ENCODE results near the gene TMEM63C.

TMEM63C gene

DNA sequence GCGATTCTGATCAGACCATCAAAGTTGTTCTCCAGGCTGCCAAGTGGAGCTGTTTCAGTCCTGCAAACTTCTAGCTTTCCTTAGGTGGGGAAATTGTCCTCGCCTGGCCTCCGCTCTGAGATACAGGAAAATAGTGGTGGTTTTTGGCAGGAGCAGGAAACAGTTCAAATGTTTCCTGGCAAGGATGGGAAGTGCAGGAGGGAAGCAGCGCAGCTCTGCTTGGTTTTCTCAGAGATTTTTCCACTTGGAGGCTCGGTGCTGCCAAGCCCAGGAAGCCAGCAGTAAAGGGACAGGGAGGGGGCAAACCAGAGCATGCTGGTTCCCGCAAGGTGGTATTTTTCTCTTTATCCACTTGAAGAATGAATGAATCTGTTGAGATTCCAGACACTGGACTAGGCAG, 17.0 kb downstream of the TMEM63C start:
- DNase-seq: no peak

DNA sequence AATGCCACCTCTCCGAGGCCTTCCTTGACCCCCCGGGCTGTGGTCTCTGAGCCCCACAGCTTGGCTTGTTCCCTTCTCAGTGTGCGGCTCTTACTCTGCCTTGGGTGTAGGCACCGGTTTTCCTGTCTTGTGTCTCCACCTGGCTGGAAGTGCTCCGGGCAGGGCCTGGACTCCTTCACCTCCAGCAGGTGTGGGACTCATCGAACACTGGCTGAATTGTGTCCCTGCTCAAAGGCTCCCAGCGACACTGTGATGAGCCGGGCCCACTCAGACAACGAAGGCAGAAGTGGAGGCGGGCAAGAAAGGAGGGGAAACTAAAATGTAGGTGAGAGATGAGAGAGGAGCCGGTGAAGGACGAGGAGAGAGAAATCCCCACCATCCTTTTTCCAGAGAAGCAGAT, 18.0 kb downstream of the TMEM63C start:
- DNase-seq: no peak

DNA sequence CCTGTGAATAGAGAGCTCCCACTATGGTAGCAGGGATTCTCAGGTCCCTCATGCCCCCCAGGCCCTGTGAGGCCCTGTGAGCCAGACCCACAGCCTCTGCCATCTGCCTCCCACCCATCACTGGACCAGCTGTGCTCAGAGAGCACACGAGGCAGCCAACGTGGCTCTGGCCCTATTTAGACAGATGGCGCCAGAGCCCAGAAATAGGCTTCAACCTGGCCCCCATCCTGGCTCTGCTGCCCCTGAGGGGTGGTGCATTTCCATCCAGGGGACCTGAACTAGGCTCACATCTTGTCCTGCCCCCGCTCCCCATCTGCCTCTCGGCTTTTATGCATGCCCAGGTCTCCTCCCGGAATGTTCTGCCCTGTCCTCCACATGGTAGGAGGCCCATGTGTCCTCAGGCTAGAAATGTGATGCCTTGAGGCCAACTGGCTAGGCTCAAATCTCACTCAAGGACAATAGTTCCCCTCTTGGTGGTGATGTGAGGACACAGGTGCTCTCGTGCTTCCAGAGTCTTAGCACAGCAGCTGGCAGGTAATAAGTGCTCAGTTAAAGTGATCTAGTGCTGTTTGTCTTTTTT, 18.9 kb downstream of the TMEM63C start:
- no peak for DNase-seq

DNA sequence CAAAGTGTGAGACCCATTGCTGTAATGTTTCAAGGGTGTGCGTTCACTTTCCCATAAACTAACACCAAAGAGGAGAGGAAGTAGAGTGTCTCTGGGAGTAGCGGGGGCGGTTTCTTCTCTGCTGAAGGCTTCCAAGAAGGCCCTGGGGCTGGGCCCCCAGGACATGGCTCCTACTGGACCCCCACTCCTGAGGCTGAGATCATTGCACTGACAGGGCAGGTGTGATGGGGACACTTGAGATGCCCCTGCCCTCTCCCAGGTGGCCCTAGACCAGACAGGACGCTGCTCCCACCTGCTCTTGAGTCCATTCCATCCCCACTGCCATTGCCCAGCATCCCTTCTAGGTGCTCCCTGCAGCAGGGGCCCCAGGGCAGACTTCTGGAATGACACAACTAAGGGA, 20.1 kb downstream of the TMEM63C start:
- no peak for DNase-seq

DNA sequence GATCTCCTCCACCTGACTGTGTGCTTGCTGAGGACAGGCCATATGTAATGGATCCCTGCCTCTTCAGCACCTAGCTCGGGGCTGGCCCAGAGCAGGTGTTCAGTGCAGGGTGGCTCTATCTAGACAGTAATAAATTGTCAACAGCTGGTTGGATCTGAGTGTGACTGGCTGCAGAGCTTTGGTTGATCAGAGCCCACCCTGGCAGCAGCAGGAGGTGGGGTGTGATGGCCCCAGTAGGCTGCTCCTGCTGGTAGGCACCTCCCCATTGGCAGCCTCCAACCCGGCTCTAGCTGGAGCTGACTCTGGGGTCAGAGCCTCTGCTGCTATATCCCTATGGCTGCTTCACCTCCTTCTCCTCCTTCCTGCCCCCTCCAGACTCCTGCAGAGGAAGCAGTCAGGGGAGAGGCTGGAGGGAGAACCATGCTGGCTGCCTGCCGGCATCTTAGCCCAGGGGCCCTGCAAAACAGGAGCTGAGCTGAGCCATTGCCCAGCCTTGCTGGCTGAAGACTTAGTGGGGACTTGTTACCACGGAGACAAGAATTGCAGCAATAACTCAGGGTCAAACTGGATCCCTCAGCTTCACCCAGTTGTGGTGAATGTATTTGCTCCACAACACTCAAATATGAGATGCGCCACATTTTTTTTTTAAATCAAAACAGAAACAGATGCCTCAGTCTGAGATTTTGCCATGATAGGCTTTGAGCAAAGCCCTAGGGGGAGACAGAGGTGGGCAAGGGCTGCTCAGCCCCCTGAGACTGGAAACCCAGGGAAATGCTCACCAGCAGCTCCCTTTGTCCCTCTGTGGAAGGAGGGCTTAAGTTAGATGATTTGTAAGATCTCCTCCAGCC, 22.2 kb downstream of the TMEM63C start:
- no peak for DNase-seq

DNA sequence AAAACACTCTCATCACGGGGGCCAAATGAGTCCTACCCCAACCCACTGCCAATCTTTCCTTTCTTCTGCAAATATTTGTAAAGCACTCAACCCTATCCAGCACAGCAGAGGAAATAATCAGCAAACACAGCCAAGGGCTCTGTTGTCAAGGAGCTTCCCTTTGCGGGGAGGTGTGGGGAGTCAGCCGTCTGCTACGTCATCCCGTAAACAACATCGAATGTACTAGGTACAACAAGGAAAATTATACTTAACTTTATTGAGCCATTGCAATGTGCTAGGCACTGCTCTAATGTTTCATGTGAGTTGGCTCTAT, 22.8 kb downstream of the TMEM63C start:
- peak; percentile 96 for DNase-seq

DNA sequence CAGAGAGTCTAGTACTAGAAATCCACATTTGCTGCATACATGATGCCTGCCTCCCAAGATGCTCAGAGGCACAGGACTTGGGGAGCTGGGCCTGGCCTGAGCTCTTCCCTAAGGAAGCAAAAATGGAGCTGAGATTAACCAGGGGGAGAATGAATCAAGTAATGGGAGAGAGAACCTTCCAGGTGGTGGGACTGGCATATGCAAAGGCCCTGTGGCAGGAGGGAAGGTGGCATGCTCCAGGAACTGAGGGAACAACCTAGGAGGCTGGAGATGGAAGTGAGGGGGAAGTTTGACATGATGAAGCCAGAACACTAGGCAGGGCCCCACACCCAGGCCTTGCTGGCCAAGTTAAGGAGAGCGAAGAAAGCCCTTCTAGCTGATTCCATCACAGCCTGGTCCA, 23.3 kb downstream of the TMEM63C start:
- DNase-seq: no peak

DNA sequence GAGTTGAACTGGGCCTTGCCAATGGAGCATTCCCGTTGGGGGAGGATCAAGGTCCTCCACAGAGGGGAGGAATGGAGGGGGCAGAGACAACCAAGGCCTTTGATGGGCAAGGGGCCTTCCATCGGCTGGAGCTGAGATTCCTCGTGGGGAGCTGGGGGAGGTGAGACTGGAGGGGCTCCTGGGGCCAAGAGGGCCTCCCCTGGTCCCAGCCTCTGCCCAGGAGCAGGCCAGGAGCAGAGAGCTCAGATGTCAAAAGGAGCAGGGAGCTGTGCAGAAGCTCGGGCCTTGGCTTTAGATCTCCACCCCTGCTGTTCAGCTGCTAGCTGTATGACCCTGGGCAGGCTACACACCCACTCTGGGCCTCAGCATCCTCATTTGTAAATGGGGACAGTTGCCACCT, 24.0 kb downstream of the TMEM63C start:
- DNase-seq: no peak

DNA sequence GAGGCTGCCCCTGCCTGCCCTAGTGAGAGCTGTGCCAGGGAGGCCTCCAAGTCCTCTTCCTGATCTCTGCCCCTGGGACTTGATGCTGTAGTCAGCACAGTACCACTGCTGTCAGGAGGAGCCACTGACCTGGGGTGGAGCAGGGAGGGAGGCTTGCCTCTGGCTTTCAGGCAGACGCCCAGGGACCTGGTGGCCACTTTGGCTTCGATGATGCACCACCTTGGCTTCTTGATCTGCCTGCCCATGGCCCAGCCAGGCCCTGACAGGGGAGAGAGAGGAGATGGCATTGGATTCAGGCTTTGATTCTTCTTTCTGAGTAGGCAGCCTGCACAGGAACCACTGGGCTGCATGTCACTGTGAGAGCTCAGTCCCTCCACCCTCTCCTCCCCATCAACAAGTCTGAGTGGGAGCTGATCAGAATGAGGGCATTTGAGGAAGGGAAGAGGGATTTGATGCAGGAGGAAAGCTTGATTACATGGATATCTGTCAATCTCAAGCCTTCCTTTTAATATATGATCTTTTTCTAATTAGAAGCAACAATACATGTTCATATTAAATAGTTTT, 24.7 kb downstream of the TMEM63C start:
- DNase-seq: no peak

DNA sequence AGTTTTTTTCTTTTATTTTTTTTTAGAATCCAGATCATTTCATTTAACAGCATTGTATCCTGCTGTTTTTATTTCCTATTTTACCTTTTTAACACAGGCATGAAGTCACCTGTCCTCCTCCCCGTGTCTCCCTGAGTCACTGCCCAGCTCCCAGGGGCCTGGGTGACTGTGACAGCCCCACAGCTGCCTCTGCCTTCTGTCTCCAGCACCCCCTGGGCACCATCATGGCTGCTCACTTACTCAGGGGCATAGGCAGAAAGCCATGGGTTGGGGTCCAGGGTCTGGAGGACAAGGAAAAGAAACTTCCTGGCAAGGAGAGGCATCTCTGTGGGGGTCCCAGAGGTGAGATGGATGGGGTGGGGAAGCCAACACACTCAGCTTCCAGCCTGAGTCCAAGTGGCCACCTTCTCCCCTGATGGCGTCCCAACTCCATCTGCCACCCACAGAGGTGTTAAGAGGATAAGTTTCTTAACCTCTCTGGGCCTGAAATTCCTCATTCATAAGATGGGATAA, 25.3 kb downstream of the TMEM63C start:
- no peak for DNase-seq

DNA sequence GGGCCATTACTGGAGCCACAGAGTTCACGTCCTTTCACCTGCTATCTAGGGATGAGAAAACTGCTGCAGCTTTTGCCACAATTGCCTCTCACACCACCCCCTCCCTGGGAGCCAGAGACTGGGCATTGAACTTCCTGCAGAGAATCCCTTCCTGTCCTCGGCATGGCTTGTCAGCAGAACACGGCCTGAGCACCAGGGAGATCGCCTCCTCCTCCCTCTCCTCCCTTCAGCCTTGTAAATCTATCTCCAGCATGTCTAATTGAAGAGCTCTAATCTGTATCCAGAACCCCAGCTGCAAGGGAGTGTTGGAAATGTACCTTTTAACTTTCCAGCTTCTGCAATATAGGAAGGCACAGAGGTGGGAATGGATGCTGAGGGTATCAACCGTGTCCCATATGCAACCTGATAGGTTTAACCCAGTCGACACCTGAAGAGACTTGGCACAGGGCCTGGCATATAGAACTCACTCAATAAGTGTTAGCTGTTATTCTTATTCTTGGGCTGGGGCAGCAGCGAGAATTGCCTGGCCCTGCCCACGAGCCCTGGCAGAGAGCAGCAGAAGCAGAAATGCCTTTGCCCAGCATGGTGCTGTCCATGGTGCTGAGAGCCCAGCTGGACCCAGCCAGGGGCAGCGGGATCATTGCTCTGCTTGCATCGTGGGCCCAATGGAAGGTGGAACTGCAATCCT, 26.8 kb downstream of the TMEM63C start:
- no peak for DNase-seq

DNA sequence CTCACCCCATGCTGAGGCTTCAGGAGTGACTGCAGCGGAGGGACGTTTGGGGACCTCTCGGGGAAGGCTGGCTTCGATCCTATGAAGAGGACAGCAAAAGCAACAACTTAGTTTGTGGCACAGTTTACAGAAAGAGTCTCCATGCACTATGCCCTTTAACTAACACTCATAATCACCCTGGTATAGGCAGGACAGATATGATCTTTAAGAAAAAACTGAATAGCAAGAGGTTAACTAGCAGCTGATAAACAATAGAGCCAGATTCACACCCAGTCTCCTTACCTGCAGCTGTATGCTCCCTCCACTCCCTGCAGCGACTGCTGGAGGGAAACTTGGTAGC, 27.4 kb downstream of the TMEM63C start:
- DNase-seq: no peak

DNA sequence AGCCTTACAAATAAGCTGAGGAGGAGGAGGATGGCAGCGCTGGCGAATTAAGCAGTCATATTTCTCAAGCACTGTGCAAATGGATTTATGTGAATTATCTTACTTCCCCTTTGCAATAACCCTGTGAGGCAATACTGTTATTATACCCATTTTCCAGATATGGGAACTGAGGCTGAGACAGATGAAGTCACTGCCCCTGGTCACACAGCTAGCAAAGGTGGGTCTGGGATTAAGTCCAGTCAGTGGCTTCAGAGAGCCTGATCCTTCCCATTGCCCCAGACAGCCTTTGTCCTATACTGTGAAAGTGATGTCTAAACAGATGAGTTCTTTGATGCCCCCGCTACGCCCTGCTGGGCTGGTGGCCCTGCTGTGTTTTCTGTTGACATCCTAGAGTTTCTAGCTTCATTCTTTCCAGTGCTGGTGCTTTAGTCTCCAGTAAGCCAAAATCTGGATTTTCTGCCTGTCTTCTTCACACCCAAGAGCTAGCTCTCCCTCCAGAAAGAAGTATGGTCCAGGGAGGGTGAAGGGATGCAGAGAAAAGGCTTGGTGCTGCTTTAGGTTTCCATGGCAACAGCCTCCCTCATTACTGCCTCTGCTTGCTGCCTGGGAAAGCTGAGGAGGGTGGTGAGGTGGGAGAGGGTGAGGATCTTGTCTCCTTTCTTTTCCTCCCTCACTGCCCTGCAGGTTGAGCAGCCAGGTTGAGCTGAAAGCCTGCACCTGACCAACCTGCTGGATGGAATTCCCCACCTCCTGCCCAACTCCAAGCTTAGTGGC, 30.7 kb downstream of the TMEM63C start:
- DNase-seq: no peak

DNA sequence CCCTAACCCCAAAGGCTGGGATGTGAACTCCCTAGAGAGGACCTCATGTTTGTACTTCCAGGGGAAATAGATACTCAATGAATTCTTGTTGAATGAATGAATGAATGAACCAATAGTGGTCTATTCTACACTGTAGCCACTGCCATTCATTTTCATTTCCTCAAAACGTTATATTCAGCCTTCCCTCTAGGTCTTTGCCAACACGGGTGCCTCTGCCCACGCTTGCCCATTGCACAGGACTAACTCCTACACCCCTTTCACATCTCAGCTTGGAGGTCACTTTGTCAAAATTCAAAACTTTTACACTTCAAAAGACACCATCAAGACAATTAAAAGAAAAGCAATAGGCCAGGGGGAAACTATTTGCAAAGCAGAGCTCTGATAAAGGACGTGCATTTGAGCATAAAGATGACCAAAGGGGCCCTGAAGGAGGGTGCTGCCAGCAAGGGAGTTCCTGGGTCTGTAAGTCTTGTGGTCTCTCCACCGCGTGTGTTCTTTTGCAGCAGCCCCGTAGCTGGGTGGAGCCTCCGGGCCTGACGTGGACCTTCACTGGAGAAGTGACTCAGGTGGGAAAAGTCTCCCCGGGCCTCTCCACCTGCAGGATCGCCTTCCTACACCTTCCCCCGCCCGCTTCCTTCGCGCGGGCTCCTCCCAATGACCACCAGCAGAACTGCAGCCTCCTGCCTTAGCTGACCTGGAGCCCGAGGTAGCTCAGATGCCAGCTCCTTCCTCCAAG, 31.5 kb downstream of the TMEM63C start:
- DNase-seq: no peak

DNA sequence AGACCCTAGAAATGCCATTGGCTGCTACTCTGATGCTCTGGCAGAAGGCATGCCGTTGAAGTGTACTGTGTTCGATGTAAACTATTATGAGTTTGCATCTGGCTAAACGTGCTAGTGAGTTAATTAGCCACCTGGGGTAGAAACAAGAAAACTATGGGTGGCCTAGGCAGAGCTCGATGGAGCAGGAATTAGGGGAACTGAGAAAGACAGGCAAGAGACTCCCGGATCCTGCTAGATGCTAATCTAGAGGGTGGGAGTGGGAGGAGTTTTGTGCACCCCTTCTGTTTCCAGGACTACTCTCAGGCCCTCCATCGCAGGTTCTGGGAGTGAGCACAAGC, 32.0 kb downstream of the TMEM63C start:
- no peak for DNase-seq

DNA sequence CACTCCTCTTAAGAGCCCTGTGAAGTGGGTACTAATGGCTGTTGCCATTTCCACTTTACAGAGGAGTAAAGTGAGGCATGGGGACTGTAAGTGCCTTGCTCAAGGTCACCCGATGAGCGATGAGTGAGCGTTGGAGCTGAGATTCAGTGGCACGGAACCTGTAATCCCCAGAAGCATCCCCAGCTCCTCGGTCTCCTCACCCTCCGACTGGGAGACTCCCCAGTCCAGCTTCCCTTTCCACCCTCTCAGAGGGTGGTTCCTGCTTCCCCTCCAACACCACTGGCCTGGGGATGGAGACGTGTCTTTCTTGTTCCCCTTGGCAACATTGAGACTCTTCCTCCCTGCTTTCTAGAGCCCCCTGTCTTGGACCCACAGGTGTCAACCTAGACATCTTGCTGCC, 32.6 kb downstream of the TMEM63C start:
- DNase-seq: no peak

DNA sequence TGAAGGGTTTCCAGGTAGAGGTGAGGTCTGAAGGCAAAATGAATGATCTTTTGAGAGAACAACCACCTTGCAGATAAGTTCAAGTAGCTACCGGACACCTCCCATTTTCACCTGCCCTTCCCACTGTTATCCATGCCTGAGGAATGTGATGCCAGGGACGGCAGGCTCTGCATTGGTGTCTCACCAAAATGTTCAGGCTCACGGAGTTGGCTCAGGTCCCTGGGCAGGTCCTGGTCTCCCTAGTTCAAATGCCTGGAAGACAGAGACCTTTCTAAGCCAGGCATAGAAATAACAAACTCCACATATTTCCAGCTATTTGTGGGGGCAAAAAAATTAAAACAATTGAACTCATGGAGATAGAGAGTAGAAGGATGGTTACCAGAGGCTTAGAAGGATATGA, 36.0 kb downstream of the TMEM63C start:
- no peak for DNase-seq

DNA sequence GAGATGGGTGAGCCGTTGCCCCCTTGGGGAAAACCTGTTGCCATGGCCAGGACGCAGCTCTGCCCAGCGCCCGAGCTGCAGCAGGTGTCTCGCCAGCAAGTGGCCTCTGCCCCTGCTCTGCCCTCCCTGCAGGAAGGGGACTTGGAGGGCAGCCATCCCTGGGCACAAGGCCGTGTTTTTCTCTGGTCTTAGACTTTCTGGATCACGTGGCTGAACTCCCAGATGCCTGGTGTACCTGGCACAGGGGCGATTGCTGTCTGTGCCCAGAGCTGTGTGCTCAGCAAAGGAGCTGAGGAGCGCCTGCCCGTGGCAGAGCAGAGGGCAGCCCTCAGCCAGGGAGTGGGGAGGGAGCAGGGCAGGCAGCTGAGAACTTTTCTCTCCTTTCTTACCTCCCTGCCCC, 38.0 kb downstream of the TMEM63C start:
- no peak for DNase-seq

DNA sequence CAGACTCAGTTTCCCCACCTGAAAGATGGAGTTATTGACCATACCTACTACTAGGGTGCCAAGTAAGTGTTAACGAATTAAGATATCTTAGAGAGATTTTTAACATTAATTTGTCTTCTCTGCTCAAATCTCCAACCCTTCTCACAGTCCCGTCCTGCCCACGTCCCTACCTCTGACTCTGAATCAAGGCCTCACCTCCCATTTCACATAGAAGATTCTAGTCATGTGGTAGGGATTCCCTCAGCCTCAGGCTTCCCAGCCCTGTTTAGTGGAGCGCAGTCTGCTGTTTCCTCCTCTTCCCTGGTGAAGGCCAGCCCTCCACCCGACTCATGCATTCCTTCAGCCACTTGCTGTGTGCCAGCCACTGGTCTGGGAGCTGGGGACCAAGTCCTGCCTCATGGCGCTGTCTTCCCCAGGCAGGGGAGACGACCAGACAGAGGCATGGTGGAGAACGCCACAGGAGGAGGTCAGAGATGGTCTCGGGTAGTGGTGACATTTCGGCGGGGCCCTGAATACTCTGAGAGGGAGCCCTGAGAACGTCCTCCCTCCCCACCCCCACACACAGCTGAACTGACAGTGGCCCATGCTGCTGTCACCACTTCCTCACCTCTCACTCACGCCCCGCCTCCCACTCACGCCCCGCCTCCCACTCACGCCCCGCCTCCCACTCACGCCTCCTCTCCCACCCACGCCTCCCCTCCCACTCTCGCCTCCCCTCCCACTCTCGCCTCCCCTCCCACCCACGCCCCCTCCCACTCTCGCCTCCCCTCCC, 38.8 kb downstream of the TMEM63C start:
- no peak for DNase-seq

DNA sequence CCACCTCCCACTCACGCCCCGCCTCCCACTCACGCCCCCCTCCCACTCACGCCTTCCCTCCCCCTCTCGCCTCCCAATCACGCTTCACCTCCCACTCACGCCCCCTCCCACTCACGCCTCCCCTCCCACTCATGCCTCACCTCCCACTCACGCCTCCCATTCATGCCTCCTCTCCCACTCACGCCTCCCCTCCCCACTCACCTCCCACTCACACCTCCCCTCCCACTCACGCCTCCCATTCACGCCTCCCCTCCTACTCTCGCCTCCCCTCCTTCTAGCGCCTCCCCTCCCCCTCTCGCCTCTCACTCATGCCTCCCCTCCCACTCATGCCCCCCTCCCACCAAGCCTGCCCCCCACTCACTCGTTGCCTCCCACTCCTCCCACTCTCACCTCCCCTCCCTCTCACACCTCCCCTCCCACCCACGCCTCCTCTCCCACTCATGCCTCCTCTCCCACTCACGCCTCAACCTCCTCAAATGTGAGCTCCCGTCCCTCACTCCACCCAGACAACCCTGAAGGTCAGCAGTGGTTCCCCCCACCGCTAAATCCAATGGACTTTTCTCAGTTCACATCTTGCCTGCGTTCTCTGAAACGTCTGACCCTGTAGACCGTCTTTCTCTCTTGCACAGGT, 39.8 kb downstream of the TMEM63C start:
- no peak for DNase-seq

DNA sequence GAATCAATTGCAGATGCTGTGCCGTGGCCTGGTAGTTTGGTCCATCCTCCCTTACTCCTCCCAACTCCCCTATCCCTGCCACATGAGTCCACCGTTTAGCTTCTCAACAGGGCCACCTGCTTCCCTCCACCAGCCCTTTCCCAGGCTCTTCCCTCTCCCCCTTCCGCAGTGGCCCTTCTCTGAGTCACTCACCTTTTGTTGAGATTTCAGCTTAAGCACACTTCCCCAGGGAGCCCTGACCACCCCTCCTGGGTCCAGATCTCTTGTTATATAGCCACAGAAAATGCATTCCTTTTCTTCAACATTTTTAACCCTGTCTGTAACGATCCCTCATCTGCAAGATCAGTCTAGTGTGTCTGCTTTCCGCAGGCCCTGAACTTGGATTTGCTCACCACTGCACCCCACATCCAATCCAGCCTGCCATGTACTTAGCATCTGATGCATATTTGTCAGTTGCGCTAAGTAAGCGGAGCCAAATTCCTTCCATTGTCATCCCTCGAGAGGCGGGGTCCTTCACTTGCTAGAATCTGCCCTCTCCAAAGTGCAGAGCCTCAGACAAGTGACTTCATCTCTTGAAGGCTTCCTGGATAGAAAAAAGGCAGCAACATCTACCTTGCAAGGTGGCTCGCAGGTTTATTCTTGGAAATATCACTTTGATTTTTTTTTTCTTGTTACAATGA, 41.1 kb downstream of the TMEM63C start:
- DNase-seq: no peak
